GM21515 (cell line): ENCODE results near the gene SLC66A1.
"Not testable (repeated sequence)": the region's sequence is repeated elsewhere in the genome, so short reads cannot be mapped to it uniquely, and the experiment has no call there.

Experiments
- ATAC-seq: cut with Tn5 transposase; IDR thresholded peaks from one replicate; pipeline ENCODE4 v1.9.1; 2021; ENCODE audit not compliant: unreplicated experiment

The SLC66A1 gene

DNA sequence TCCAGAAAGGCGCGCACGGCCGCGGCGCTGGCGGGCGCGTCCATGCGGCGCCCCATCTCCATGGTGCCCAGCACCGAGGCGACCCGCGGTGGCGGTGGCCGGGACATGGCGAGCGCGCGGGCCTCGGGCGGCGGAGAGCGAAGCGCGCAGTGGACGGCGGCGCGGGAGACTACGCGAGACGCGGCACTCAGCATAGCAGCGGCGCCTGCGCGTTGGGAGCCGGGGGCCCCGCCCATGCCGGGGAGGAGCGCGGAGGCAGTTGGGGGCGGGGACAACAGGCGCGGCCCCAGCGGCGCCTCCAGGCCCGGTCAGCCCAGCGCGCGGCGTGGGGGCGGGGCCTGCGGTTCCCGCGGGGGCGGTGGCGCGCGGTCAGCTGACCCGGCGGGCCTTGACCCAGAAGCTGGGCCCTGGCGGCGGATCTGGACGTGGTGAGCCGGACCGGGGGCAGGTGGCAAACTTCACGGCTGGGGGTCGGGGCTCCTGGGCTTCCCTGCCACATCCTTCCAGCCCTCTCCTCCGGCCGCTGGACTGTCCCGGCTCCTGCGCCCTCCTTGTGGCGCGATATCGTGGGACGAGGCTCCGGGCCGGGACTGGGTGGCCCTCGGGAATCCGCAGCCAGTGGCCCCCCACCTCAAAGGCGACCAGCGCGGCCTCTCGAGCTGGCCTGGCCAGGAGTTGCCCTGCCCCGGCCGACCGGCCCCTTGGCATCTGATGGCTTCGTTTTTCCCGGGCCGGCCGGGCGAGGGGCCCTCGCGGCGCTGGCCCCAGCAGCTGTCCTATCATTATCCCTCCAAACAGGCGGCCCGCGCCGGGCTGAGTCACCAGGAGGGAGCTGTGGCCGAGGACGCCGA lies at the start of gene SLC66A1, which contains the start of gene AKR7A2:
SLC66A1 (plus strand) TSS at position 396 of the 851 bp plus-strand sequence. CDS start 5,352 bp downstream, outside the sequence.
AKR7A2 (minus strand) TSS at position 214 of the 851 bp plus-strand sequence; CDS start at position 194, 20 bp downstream.
- ATAC-seq, result peak; percentile 71

DNA sequence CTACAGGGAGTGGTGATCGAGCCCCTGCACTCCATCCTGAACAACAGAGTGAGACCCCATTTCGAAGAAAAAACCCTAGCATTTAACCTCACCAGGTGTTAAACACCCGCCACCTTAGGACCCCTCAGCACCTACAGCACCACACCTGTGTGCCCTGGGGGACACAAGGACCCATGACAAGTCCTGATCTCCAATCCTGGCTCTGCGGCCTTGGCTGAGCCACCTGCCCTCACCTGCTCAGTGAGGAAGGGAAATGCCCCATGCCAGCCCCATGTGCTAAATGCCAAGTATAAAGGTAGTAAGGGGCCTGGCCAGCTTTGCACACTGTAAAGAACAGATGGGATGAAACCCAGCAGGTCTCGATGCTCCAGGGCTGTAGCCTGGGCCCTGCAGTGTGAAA lies 49.4 kb upstream of the SLC66A1 start:
- no peak for ATAC-seq

GRCh38 chr1:19268445-19268844 lies 43.7 kb upstream of the SLC66A1 start:
- no peak for ATAC-seq

- ATAC-seq, result not testable (repeated sequence)
These were observed 42.4 kb upstream of the SLC66A1 start for GRCh38 chr1:19269427-19270342.

- ATAC-seq, result not testable (repeated sequence)
These were observed 41.8 kb upstream of the SLC66A1 start for GRCh38 chr1:19270343-19270730.

DNA sequence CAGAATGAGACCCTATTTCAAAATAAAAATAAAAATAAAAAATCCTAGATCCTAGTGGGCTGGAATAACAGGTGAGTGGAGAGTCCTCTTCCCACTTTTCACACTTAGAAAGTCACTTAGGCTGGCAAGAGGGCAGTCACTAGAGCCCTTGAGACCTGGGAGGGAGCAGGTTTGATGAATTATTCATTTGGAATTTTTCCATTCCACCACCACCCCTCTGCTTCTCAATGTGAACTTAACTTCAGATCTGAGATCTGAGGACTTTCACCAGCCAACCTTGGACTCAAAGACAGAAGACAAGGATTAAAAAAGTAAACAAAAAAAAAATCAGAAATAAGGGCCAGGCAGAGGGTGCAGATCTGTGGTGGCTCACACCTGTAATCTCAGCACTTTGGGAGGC lies 40.1 kb upstream of the SLC66A1 start:
- no peak for ATAC-seq

DNA sequence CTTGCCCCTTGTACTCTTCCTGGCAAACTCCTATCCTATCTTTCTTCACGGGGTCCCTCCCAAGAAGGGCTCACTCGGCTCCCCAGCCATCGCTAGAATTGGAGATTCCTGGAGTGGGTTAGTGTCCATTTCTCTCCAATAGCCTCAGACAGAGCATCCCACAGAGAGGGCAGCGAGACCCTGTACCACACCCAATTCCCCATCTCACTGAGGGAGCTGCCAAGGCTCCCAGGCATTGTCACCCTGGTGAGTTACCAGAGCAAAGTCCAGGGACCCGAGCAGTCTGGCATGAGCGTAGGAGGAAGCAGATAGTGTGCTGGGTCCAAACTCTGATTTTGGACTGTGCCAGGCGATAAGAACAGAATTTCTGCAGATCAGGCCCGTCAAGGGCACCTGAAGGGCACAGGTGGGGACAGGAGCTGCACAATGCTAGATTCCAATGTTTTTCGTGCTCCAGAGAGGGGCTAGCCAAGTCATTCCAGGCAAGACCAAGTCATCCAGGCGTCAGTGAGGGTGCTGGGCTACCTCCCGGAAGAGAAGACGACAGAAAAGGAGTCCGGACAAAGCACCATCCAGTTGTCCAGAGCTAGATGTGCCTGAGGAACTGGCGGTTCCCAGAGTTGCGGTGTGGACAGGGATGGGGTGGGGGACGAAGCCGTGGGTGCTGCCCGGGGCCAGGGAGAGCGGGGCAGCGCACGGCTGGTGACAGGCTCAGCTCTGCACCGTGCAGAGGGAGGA lies 38.9 kb upstream of the SLC66A1 start:
- no peak for ATAC-seq

GRCh38 chr1:19273844-19274531 lies 38.1 kb upstream of the SLC66A1 start:
- not testable (repeated sequence) for ATAC-seq

GRCh38 chr1:19274636-19275035 lies 37.5 kb upstream of the SLC66A1 start:
- ATAC-seq, result no peak

DNA sequence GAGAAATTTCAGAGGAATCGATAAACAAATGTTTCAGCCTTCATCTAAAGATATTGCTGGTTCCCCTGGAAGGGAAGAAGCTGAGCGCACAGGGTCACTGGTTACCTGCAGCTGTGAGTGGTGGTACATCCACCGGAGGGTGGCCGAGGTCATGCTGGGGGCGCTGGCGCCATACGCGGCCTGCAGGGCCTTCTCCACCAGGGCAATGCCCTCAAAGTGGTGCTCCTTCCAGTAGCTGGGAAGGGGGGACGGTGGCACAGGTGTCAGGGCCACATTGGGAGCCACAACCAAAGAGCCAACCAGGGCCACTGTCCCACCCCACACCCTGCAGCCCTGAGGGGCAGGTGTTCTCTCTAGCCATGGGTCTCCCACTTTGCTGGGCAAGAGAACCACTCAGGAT lies 28.2 kb upstream of the SLC66A1 start:
- ATAC-seq, result no peak

- ATAC-seq, result no peak
These were observed 27.2 kb upstream of the SLC66A1 start for GRCh38 chr1:19284881-19285280.

GRCh38 chr1:19285366-19285765 lies 26.8 kb upstream of the SLC66A1 start:
- not testable (repeated sequence) for ATAC-seq

DNA sequence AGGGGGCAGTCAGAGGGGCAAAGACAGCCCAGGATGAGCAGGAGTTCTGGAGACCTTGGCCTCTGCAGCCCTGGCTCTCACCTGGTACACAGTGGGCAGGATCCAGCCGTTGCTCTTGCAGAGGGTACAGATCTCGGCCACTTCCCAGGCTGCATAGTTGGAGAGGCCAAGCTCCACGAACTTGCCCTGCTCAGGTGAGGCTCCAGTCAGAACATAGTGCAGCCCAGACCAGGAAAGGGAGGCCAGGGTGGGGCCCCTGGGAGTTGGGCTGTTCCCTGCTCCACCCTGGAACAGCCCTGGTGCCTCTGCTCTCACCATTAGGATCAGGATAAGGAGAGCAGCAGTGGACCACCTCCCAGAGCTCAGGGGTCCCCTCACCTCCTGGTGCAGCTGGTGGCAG lies 26.3 kb upstream of the SLC66A1 start:
- not testable (repeated sequence) for ATAC-seq

DNA sequence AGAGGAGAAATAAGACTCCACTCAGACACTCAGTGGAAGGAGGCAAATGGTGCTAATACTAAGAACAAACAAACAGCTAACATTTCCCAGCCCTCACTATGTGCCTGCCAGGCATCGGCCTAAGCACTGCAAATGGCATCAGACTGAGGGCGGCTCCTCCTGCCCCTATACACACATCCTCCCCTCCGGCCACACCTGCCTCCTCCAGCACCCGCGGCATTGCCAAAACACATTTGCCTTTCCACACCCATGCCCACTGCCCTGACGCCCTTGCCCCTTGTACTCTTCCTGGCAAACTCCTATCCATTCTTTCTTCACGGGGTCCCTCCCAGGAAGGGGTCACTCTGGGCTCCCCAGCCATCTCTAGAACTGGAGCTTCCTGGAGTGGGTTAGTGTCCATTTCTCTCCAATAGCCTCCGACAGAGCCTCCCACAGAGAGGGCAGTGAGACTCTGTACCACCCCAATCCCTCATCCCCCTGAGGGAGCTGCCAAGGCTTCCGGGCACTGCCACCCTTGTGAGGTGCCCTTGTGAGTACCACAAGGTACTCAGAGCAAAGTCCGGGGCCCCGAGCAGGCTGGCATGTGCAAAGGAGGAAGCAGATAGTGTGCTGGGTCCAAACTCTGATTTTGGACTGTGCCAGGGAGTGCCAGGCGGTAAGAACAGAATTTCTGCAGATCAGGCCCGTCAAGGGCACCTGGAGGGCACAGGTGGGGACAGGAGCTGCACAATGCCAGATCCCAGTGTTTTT lies 24.5 kb upstream of the SLC66A1 start:
- no peak for ATAC-seq

- ATAC-seq, result not testable (repeated sequence)
These were observed 23.5 kb upstream of the SLC66A1 start, which contains the start of gene AKR7A3 for GRCh38 chr1:19288324-19289241. AKR7A3 (minus strand) TSS chr1:19288770; CDS start chr1:19288709, 61 bp downstream.

- no peak for ATAC-seq
These were observed 22.9 kb upstream of the SLC66A1 start for GRCh38 chr1:19289244-19289643.

GRCh38 chr1:19294638-19295037 lies 17.5 kb upstream of the SLC66A1 start:
- no peak for ATAC-seq

- no peak for ATAC-seq
These were observed 11.9 kb upstream of the SLC66A1 start for GRCh38 chr1:19300211-19300610.
